HAP-1 (cell line): Measurements from ENCODE around the gene SPOCK1.

ENCODE experiments used
- DNase-seq, 2 experiments: peaks; one replicate each; pipeline ENCODE4 v3.0.0-alpha.2; 2016 to 2020; ENCODE audit warnings: low spot score in 2 of 2
- H3K27me3 ChIP-seq: fragments of 250-450 bp; sonication (Bioruptor Pico); 2 replicates; pipeline ENCODE4 v1.5.1; 2020; ENCODE audit warnings: low read depth, mild to moderate bottlenecking, moderate library complexity
- H3K36me3 ChIP-seq: fragments of 250-450 bp; sonication (Bioruptor Pico); replicated peaks from 2 replicates; pipeline ENCODE4 v1.5.1; 2020; ENCODE audit warnings: mild to moderate bottlenecking
- H3K4me1 ChIP-seq: fragments of 250-450 bp; sonication (Bioruptor Pico); 2 replicates; pipeline ENCODE4 v1.5.1; 2020; ENCODE audit warnings: mild to moderate bottlenecking
- H3K4me3 ChIP-seq: fragments of 250-450 bp; sonication (Bioruptor Pico); 2 replicates; pipeline ENCODE4 v1.5.1; 2020; ENCODE audit warnings: mild to moderate bottlenecking, moderate library complexity
- H3K9me3 ChIP-seq: fragments of 250-450 bp; sonication (Bioruptor Pico); 2 replicates; pipeline ENCODE4 v1.5.1; 2020; ENCODE audit warnings: mild to moderate bottlenecking, moderate library complexity
- in situ Hi-C: fragments of 300-500 bp; cut with MboI; formaldehyde crosslinking; loops from 3 replicates; pipeline ENCODE4 v1.14.3; 2020; ENCODE audit warnings: low sequenced_read_pairs, inconsistent platforms, mixed read lengths

The SPOCK1 gene

DNA sequence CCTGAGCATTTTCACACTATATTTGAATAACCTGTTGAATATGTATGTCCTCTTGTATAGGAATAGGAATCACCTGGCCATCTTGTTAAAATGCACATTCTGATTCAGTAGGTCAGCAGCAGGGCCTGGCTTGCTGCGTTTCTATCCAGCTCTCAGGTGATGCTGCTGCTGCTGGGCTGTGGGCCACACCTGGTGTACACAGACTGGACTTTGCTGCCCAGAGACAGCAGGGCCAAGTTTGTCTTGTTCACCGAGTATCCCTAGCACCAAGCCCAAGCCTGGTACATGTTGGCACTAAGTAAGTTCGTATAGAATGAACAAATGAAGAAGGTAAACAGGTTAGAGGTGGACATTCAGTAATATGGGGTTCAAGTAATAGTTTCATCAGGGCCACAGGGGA, 151.3 kb downstream of the SPOCK1 start:
- no peak for DNase-seq
- in situ Hi-C loops = no loop called here

DNA sequence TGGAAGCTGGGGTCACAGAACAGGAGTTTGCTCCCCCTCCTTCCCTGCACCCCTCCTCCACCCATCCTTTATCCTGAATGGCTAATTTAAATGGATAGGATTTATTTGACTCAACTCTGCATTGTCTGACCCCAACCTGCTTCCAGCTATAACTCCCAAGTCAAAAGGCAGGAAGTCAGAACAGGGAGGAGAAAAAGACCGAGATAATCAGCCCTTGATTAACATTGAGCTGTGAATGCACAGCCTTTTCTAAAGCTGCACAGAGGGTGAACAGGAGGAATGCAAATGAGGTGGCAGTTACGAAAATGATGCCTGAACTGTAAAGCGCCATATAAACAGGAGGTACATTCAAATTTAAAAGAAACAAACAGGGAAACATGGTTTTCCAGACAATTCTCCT, 152.8 kb downstream of the SPOCK1 start:
- H3K9me3 ChIP-seq = no peaks in the 10 kb centered on the region
- H3K36me3 ChIP-seq = no peaks in the 10 kb centered on the region
- peak in 1 of 2 experiments; percentile 12 for DNase-seq
- H3K4me3 ChIP-seq = no peak overlapping the region
- H3K27me3 ChIP-seq = no peaks in the 10 kb centered on the region
- in situ Hi-C loops = no loop called here
- no peaks in the 10 kb centered on the region for H3K4me1 ChIP-seq

More for the DNA sequence above, 151.3 kb downstream of the SPOCK1 start:
- H3K36me3 ChIP-seq = no peaks in the 10 kb centered on the region
- no peak overlapping the region for H3K4me3 ChIP-seq
- no peaks in the 10 kb centered on the region for H3K27me3 ChIP-seq
- H3K4me1 ChIP-seq = no peaks in the 10 kb centered on the region
- no peaks in the 10 kb centered on the region for H3K9me3 ChIP-seq

DNA sequence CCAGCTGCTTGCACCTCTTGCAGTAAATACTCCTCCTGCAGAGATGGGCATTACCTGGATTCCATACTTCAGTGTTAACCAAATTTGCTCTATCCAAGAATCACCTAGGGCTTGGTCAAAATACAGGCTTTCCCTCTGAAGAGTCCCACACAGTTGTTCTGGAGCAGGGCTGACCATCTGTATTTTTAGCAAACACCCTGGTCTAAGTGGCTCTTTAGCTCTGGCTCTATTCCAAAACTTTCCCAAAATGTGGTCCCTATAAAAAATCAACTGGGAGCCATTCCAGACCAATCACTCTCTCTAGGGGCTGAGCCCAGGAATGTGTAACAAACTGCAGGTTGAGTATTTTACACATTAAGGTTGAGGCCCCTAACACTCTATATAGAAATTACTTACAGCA, 153.7 kb downstream of the SPOCK1 start:
- no peaks in the 10 kb centered on the region for H3K9me3 ChIP-seq
- in situ Hi-C loops = no loop called here
- H3K4me3 ChIP-seq = no peak overlapping the region
- no peaks in the 10 kb centered on the region for H3K27me3 ChIP-seq
- no peaks in the 10 kb centered on the region for H3K4me1 ChIP-seq
- no peak for DNase-seq
- H3K36me3 ChIP-seq = no peaks in the 10 kb centered on the region

DNA sequence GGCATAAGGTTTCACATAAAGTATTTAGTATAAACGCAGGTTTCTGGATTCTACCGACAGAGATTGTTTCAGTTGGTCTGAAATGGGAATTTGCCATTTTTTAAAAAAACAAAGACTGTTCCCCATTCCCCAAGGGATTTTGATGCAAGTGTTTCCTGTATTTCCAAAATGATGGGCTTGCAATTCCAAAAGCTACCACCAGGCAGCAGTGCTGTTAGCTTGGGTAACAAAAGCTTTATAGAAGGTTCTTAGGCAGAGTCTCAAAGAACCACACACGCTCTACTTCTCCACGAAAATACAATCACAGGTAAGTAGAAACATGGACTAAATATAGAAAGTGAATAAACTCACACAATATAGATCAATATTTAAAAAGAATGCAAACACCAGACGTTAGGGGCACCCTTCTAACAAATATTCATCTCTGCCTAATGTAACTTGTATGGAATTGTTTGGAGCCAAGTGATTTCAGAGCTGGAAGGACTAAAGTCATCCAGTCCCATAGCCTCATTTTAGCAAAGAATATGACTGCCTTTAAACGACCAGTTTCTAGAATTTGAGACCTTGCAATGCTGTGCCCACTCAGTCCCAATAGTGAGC, 154.3 kb downstream of the SPOCK1 start:
- Histone ChIP-seq H3K36me3 (no peaks in the 10 kb centered on the region), H3K4me3 (no peak overlapping the region), H3K27me3 (no peaks in the 10 kb centered on the region), H3K4me1 (no peaks in the 10 kb centered on the region), H3K9me3 (no peaks in the 10 kb centered on the region)
- in situ Hi-C loops = no loop called here
- peak; percentile 38 to 71 for DNase-seq

DNA sequence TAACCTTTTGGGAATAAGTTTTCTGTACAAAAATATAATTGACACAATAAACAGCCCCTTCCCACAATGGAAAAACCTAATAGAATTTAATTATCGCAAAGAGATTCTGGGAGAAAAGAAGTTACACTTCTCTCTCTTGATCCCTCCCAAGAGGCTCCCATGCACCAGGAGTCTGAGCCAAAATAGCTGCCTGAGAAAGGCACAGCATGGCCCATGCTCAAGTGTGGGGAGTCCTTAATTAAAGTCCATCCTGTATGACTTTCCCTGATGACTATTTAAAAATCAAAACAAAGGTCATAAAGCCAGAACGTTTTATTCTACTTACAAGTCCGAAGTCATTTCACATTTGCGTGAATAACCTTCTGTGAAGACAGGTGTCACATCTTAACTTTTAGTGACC, 155.1 kb downstream of the SPOCK1 start:
- no peaks in the 10 kb centered on the region for H3K27me3 ChIP-seq
- H3K9me3 ChIP-seq = no peaks in the 10 kb centered on the region
- no peak for DNase-seq
- in situ Hi-C loops = no loop called here
- no peak overlapping the region for H3K4me3 ChIP-seq
- no peaks in the 10 kb centered on the region for H3K4me1 ChIP-seq
- H3K36me3 ChIP-seq = no peaks in the 10 kb centered on the region

DNA sequence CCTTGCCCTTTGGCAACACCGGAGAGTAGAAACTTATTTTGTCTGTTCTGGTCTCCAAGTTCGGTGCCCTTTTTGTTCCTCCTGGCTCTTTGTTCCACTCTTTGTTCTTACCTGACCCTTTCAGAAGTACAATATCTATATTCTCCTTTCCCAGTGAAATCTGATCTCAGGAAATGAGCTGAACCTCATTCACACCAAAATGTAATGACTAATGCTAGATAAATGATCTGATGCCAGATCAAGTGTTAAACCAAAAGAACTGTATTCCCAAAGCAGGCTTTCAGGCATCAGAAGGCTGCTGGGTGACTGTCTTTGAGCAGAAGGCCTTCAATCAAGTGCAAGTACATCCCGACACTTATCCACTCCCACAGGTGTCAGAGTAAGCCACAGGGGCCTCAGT, 156.4 kb downstream of the SPOCK1 start:
- H3K9me3 ChIP-seq = no peaks in the 10 kb centered on the region
- H3K36me3 ChIP-seq = no peaks in the 10 kb centered on the region
- no peaks in the 10 kb centered on the region for H3K27me3 ChIP-seq
- in situ Hi-C loops = no loop called here
- no peak for DNase-seq
- no peak overlapping the region for H3K4me3 ChIP-seq
- H3K4me1 ChIP-seq = no peaks in the 10 kb centered on the region

DNA sequence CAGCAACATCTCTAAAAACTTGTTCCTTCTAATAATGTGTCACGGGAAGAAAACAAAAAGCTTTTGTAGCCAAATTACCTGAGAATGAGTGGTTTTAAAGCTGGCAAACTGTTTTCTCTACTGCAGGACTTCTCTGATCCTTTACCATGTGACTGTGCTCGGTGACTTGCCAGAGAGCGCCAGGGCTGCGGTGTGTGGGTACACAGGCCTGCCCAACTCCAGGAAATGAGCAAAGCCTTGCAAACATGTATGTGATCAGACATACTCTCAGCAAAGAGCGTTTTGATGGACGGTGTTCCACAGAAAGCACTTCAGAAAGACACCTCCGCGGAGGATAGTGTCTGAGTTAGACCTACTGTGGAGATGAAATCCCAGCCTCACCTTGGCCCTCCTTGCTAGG, 157.3 kb downstream of the SPOCK1 start:
- no peaks in the 10 kb centered on the region for H3K36me3 ChIP-seq
- H3K27me3 ChIP-seq = no peaks in the 10 kb centered on the region
- DNase-seq = no peak
- no peaks in the 10 kb centered on the region for H3K9me3 ChIP-seq
- in situ Hi-C loops = no loop called here
- H3K4me3 ChIP-seq = no peak overlapping the region
- H3K4me1 ChIP-seq = no peaks in the 10 kb centered on the region

DNA sequence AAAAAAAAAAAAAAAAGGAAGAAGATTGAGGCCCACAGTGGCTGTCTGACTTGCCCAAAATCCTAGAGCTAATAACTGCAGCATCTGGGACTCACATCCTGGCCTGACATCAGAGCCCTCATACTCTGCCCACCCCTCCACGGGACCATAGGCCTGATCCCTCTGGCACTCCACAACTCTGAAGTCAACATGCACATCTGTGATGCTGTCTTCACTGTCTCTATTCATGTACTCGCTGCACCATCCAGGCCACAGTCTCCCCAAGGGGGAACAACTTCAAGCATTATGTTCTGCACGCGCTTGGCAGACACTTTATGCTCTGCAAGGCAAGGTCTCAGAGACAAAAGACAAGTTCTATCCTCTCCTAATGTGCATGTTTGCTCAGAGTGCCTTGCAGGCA, 158.2 kb downstream of the SPOCK1 start:
- Histone ChIP-seq H3K4me1 (no peaks in the 10 kb centered on the region), H3K9me3 (no peaks in the 10 kb centered on the region), H3K27me3 (no peaks in the 10 kb centered on the region), H3K4me3 (no peak overlapping the region), H3K36me3 (no peaks in the 10 kb centered on the region)
- in situ Hi-C loops = no loop called here
- DNase-seq = no peak

DNA sequence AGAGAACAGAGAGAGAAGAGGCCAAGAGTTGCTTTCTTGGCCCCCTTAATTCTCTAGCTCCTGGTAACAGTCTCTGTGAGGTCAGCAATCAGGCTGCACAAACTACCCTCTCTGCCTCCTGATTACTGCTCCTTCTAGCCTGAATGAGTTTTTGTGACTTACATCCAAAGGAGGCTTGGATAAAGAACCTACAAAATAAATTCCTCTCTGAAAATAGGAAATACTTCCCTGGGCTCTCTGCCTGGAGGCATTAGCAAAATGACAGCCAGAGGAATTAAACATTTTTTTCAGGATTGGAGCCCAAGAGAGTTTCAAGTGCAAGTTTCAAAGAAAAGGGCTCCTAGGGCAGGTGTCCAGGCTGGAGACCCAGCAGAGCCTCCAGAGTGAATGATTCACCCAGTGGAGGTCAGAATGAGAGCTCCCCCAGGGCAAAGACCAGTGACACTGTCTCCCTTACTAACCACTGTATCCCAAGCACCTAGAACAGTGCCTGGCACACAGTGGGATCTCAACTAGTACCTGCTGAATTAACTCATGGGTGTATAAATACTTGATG, 162.5 kb downstream of the SPOCK1 start:
- no peaks in the 10 kb centered on the region for H3K36me3 ChIP-seq
- DNase-seq = no peak
- H3K9me3 ChIP-seq = no peaks in the 10 kb centered on the region
- H3K4me1 ChIP-seq = no peaks in the 10 kb centered on the region
- no peaks in the 10 kb centered on the region for H3K27me3 ChIP-seq
- no peak overlapping the region for H3K4me3 ChIP-seq
- in situ Hi-C loops = no loop called here

DNA sequence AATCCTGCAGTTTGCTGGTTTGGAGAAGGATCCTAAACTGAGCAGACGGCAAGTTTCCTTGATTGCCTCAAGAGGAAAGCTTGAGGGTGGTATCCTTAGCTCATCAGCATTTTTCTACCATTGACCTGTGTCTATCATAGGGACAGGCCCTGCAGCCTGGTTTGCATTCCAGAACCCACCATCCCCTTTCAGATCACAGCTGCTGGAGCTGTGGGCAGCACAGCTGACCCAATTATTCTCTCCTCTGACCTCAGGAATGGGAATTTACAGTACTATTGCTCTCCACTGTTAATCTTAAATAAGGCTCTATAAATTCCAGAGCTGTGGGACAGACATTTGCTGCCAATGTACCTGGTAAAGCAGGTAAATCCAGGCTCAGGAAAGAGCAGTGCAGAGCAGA, 163.0 kb downstream of the SPOCK1 start:
- Histone ChIP-seq H3K9me3 (no peaks in the 10 kb centered on the region), H3K4me1 (no peaks in the 10 kb centered on the region), H3K27me3 (no peaks in the 10 kb centered on the region), H3K4me3 (no peak overlapping the region), H3K36me3 (no peaks in the 10 kb centered on the region)
- DNase-seq = no peak
- in situ Hi-C loops = no loop called here

DNA sequence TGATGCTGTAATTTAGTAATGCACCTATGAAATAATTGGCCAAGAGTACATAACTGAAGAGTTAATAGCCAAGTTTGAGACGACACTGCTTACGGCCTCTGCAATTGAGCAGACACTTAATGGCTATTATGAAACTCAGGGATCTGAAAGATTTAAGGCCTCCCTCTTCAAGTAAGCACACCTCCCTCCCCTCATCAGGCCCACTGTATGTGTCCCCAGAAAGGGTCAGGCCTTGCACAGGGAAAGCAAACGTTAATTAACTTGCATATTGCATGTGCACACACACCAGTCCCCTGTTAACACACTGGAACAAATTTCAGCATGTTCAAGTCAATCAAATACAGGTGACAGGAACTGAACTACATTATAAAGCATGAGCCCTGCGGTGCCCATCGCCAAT, 163.6 kb downstream of the SPOCK1 start:
- no peak overlapping the region for H3K4me3 ChIP-seq
- H3K4me1 ChIP-seq = no peaks in the 10 kb centered on the region
- no peaks in the 10 kb centered on the region for H3K9me3 ChIP-seq
- no peaks in the 10 kb centered on the region for H3K27me3 ChIP-seq
- in situ Hi-C loops = no loop called here
- no peaks in the 10 kb centered on the region for H3K36me3 ChIP-seq
- no peak for DNase-seq

DNA sequence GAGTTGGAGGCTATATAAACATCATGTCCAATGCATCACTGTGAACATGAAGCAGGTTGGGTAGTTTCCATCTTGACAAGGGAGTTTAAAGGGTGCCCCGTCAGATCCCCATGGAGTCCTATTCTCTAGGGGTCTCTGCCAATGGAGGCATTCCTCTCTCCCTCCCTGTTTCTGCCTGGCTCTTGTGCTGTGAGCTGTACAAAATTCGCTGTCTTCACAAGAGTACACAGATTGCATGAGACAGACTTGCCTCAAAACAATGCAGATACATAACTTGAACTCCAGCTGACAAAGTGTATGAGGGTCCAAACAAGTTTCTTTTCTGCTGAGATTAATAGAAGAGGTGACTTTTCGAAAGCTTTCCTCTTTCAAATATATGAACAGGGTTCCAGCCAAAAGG, 165.2 kb downstream of the SPOCK1 start:
- no peak for DNase-seq
- in situ Hi-C loops = no loop called here
- Histone ChIP-seq H3K27me3 (no peaks in the 10 kb centered on the region), H3K4me1 (no peaks in the 10 kb centered on the region), H3K36me3 (no peaks in the 10 kb centered on the region), H3K4me3 (no peak overlapping the region), H3K9me3 (no peaks in the 10 kb centered on the region)

DNA sequence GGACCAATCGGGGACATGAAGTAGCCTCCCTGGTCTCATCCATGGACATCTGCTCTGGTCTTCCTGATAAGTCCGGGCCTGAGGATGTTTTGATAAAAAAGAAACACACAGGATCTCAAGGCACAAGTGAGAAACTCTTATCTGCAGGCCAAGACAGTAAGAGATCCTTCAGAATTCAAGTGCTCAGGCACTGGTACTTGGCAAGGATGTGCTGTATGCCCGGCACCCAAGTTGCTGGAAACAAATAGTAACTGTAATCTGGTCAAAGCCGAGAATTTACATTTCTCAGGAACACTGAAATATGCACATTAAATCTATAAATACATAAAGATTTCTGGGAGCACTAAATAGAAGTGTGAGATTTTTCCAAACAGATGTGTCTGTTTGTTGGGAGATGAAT, 165.7 kb downstream of the SPOCK1 start:
- DNase-seq = no peak
- Histone ChIP-seq H3K36me3 (no peaks in the 10 kb centered on the region), H3K4me3 (no peak overlapping the region), H3K27me3 (no peaks in the 10 kb centered on the region), H3K9me3 (no peaks in the 10 kb centered on the region), H3K4me1 (no peaks in the 10 kb centered on the region)
- in situ Hi-C loops = no loop called here

DNA sequence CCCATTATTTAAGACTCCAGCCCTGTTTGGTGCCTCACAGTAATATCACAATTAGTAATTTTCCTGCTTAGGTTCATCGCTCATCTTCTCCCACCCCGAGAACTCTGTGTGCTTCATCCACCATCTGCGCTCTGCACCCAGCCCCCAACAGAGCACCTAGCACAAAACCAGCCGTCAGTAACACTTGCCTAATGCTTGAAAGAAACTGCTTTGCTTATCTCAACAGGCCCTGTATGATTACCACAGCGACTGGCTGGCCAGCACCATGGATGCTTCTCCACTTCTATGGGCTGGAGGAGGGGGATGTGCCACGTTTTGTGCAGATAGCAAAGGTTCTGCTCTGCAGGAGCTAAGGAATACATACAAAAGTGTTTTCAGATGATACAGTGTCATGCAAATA, 166.8 kb downstream of the SPOCK1 start:
- in situ Hi-C loops = no loop called here
- no peak for DNase-seq
- Histone ChIP-seq H3K9me3 (no peaks in the 10 kb centered on the region), H3K27me3 (no peaks in the 10 kb centered on the region), H3K36me3 (no peaks in the 10 kb centered on the region), H3K4me1 (no peaks in the 10 kb centered on the region), H3K4me3 (no peak overlapping the region)
